NCI-H2107 treated with DMSO at 0.1 percent for 48 hours (cell line): ENCODE results near the gene MAPK8IP1.

Experiments used
- DNase-seq: peaks from one replicate; lab custom pipeline; 2025; ENCODE audit not compliant: unreplicated experiment; lab: John Stamatoyannopoulos, UW

MAPK8IP1 gene

GRCh38 chr11:45924036-45924915, 38.8 kb downstream of the MAPK8IP1 start:
- no peak for DNase-seq

GRCh38 chr11:45924927-45925326, 39.5 kb downstream of the MAPK8IP1 start:
- no peak for DNase-seq

GRCh38 chr11:45925550-45925949, 40.1 kb downstream of the MAPK8IP1 start:
- DNase-seq = no peak

GRCh38 chr11:45926001-45926401, 40.5 kb downstream of the MAPK8IP1 start:
- no peak for DNase-seq

- no peak for DNase-seq
These were observed 41.3 kb downstream of the MAPK8IP1 start for GRCh38 chr11:45926536-45927331.

- DNase-seq = no peak
These were observed 41.9 kb downstream of the MAPK8IP1 start for GRCh38 chr11:45927332-45927683.

GRCh38 chr11:45927684-45928413, 42.4 kb downstream of the MAPK8IP1 start:
- no peak for DNase-seq

- DNase-seq = no peak
These were observed 43.2 kb downstream of the MAPK8IP1 start for GRCh38 chr11:45928535-45929215.

- no peak for DNase-seq
These were observed 44.1 kb downstream of the MAPK8IP1 start for GRCh38 chr11:45929486-45930030.

- DNase-seq = peak; percentile 61
These were observed 44.8 kb downstream of the MAPK8IP1 start for GRCh38 chr11:45930031-45930794.

- no peak for DNase-seq
These were observed 45.6 kb downstream of the MAPK8IP1 start for GRCh38 chr11:45930951-45931570.

GRCh38 chr11:45931739-45932138, 46.3 kb downstream of the MAPK8IP1 start:
- no peak for DNase-seq

GRCh38 chr11:45932217-45932616, 46.8 kb downstream of the MAPK8IP1 start:
- no peak for DNase-seq

GRCh38 chr11:45933131-45933831, 47.8 kb downstream of the MAPK8IP1 start:
- DNase-seq = no peak

- no peak for DNase-seq
These were observed 48.6 kb downstream of the MAPK8IP1 start for GRCh38 chr11:45933846-45934579.

- no peak for DNase-seq
These were observed 49.3 kb downstream of the MAPK8IP1 start for GRCh38 chr11:45934580-45935318.

- DNase-seq = no peak
These were observed 50.1 kb downstream of the MAPK8IP1 start for GRCh38 chr11:45935349-45936064.
